GM15510 (cell line): ENCODE data around the gene NELFA.

Experiments
- POLR2A ChIP-seq: IDR thresholded peaks from 3 replicates; pipeline ENCODE4 v1.6.1; 2011; ENCODE audit warnings: borderline replicate concordance; ENCODE audit not compliant: insufficient read length; ENCODE audit errors: extremely low read depth

The NELFA gene

GRCh38 chr4:1979477-1980196, 29.1 kb downstream of the NELFA start:
- no peak for TF ChIP-seq POLR2A

- TF ChIP-seq POLR2A = no peak
Observed at GRCh38 chr4:1978741-1979476, 29.9 kb downstream of the NELFA start.

GRCh38 chr4:1978226-1978625, 30.5 kb downstream of the NELFA start:
- TF ChIP-seq POLR2A = no peak

GRCh38 chr4:1976416-1977352, 32.1 kb downstream of the NELFA start:
- TF ChIP-seq POLR2A = no peak

GRCh38 chr4:1975880-1976279, 32.9 kb downstream of the NELFA start:
- no peak for TF ChIP-seq POLR2A

- TF ChIP-seq POLR2A = no peak
Observed at GRCh38 chr4:1975391-1975801, 33.4 kb downstream of the NELFA start.

- no peak for TF ChIP-seq POLR2A
Observed at GRCh38 chr4:1974840-1975239, 33.9 kb downstream of the NELFA start.

GRCh38 chr4:1973661-1974060, 35.1 kb downstream of the NELFA start:
- TF ChIP-seq POLR2A = no peak

- no peak for TF ChIP-seq POLR2A
Observed at GRCh38 chr4:1973218-1973617, 35.6 kb downstream of the NELFA start.

- no peak for TF ChIP-seq POLR2A
Observed at GRCh38 chr4:1972414-1972813, 36.4 kb downstream of the NELFA start.

- no peak for TF ChIP-seq POLR2A
Observed at GRCh38 chr4:1971456-1972200, 37.1 kb downstream of the NELFA start.

- no peak for TF ChIP-seq POLR2A
Observed at GRCh38 chr4:1970926-1971325, 37.8 kb downstream of the NELFA start.

GRCh38 chr4:1969928-1970723, 38.6 kb downstream of the NELFA start:
- no peak for TF ChIP-seq POLR2A
